Peyer's patch (tissue), 4 donors: ENCODE data around the gene USB1. TPM values are rescaled to one million over a fixed set of nuclear protein-coding genes. Genes with fewer than 3 reads are reported as not detected.

Experiments used
- DNase-seq, 3 donors: peaks; one replicate each; pipeline ENCODE4 v3.0.0-alpha.2; 2017 to 2019
- H3K27ac ChIP-seq, 4 donors: fragments of 200-600 bp; sonication (generic); one replicate each; pipeline ENCODE4 v1.5.1; 2016 to 2019
- H3K27me3 ChIP-seq, 2 donors: fragments of 200-600 bp; sonication (generic); one replicate each; pipeline ENCODE4 v1.5.1; 2019
- H3K36me3 ChIP-seq, 3 donors: fragments of 200-600 bp; sonication (generic); one replicate each; pipeline ENCODE4 v1.5.1; 2016 to 2019
- H3K4me1 ChIP-seq, 4 donors: fragments of 200-600 bp; sonication (generic); one replicate each; pipeline ENCODE4 v1.5.1; 2016 to 2019
- H3K4me3 ChIP-seq, 4 donors: fragments of 200-600 bp; sonication (generic); 1 replicate in 3 of 4; 2 replicates in 1 of 4; pipeline ENCODE4 v1.5.1; 2016 to 2019; ENCODE audit warnings: mild to moderate bottlenecking in 1 of 4
- H3K9me3 ChIP-seq, 4 donors: fragments of 200-600 bp; sonication (generic); one replicate each; pipeline ENCODE4 v1.5.1; 2016 to 2019; ENCODE audit warnings: mild to moderate bottlenecking in 1 of 4
- CTCF ChIP-seq, 6 experiments: fragments of 450-650 bp in 4 of 6; fragments of 200-600 bp in 2 of 6; sonication (generic) in 1 of 6; IDR thresholded peaks; one replicate each; pipeline ENCODE4 v1.5.1; 2017 to 2019; ENCODE audit warnings: antibody characterized with exemption in 6 of 6, mild to moderate bottlenecking in 3 of 6, moderate library complexity in 1 of 6
- POLR2A ChIP-seq, 2 donors: fragments of 450-650 bp; IDR thresholded peaks; one replicate each; pipeline ENCODE4 v1.5.1; 2017; ENCODE audit warnings: antibody characterized with exemption in 2 of 2, mild to moderate bottlenecking in 2 of 2, moderate library complexity in 2 of 2
- total RNA-seq, 4 donors: library from RNA; depleted of rRNA; stranded (reverse); fragments of >200 nt; gene quantifications; one replicate each; pipeline ENCODE4 v1.1.0, GENCODE V29; 2016

USB1 gene
- 10 to 100 TPM; 25.6 to 80.0 (median 42.7) TPM for total RNA-seq

GRCh38 chr16:58000706-58001676 lies at the start of gene USB1:
Gene USB1, plus strand, starts transcription at chr16:58001407. Its CDS starts 77 bp downstream, at chr16:58001484.
- TF ChIP-seq CTCF (IDR thresholded peaks at IDR 0.05) = peak; percentile 46 to 84 (median 72)
- TF ChIP-seq POLR2A (IDR thresholded peaks at IDR 0.05) = peak; percentile 60 to 80
- peak; percentile 82 to 93 (median 93) for DNase-seq
- Histone ChIP-seq H3K4me1 (peaks cover 4 to 24% (median 5%) of the 10 kb centered on the region in 4 donors), H3K4me3 (peak within 1 kb of the TSS; percentile 64 to 95 (median 67)), H3K9me3 (no peaks in the 10 kb centered on the region), H3K27me3 (no peaks in the 10 kb centered on the region), H3K36me3 (peaks cover 0 to 37% (median 0%) of the 10 kb centered on the region in 3 donors), H3K27ac (peak within 1 kb of the TSS; percentile 83 to 94 (median 86))

- no peaks in the 10 kb centered on the region for H3K36me3 ChIP-seq
- H3K4me3 ChIP-seq = no peak overlapping the region
- H3K27ac ChIP-seq = no peak overlapping the region
- TF ChIP-seq POLR2A (IDR thresholded peaks at IDR 0.05) (no peak), CTCF (IDR thresholded peaks at IDR 0.05) (no peak)
- no peak for DNase-seq
- H3K27me3 ChIP-seq = no peaks in the 10 kb centered on the region
- H3K9me3 ChIP-seq = no peaks in the 10 kb centered on the region
- H3K4me1 ChIP-seq = no peaks in the 10 kb centered on the region
These were observed 48.3 kb upstream of the USB1 start for GRCh38 chr16:57952909-57953308.

GRCh38 chr16:57953857-57954256 lies 47.4 kb upstream of the USB1 start:
- no peaks in the 10 kb centered on the region for H3K36me3 ChIP-seq
- H3K4me3 ChIP-seq = no peak overlapping the region
- DNase-seq = no peak
- TF ChIP-seq POLR2A (IDR thresholded peaks at IDR 0.05) (no peak), CTCF (IDR thresholded peaks at IDR 0.05) (no peak)
- H3K4me1 ChIP-seq = no peaks in the 10 kb centered on the region
- H3K27me3 ChIP-seq = no peaks in the 10 kb centered on the region
- H3K9me3 ChIP-seq = no peaks in the 10 kb centered on the region
- H3K27ac ChIP-seq = no peak overlapping the region

GRCh38 chr16:57955572-57956188 lies 45.5 kb upstream of the USB1 start:
- no peaks in the 10 kb centered on the region for H3K36me3 ChIP-seq

More at GRCh38 chr16:57955572-57956188, 45.5 kb upstream of the USB1 start:
- H3K27ac ChIP-seq = no peak overlapping the region
- no peaks in the 10 kb centered on the region for H3K27me3 ChIP-seq
- H3K9me3 ChIP-seq = no peaks in the 10 kb centered on the region
- TF ChIP-seq POLR2A (IDR thresholded peaks at IDR 0.05) = no peak
- no peak for TF ChIP-seq CTCF (IDR thresholded peaks at IDR 0.05)
- DNase-seq = no peak
- no peaks in the 10 kb centered on the region for H3K4me1 ChIP-seq
- no peak overlapping the region for H3K4me3 ChIP-seq
